ENCODE measurements around the gene CNPPD1. TPM values are rescaled to one million over a fixed set of nuclear protein-coding genes. Genes with fewer than 3 reads are reported as not detected.

Gene CNPPD1
- total RNA-seq, 4 donors from 2014 or later = 35.9 to 55.5 (median 44.2) TPM

GRCh38 chr2:219207134-219207883 lies 30.6 kb upstream of the CNPPD1 start:
- TF ChIP-seq CTCF (IDR thresholded peaks at IDR 0.05; ENCODE audit: low read depth) = no peak

GRCh38 chr2:219206328-219207133 lies 29.8 kb upstream of the CNPPD1 start, which contains the start of gene ZFAND2B:
ZFAND2B (plus strand) TSS chr2:219206782; CDS start chr2:219206988, 206 bp downstream.
- no peak for TF ChIP-seq CTCF (IDR thresholded peaks at IDR 0.05; ENCODE audit: low read depth)

GRCh38 chr2:219205981-219206327 lies 29.2 kb upstream of the CNPPD1 start:
- no peak for TF ChIP-seq CTCF (IDR thresholded peaks at IDR 0.05; ENCODE audit: low read depth)

- no peak for TF ChIP-seq CTCF (IDR thresholded peaks at IDR 0.05; ENCODE audit: low read depth)
Observed at GRCh38 chr2:219205165-219205538, 28.4 kb upstream of the CNPPD1 start.

- no peak for TF ChIP-seq CTCF (IDR thresholded peaks at IDR 0.05; ENCODE audit: low read depth)
Observed at GRCh38 chr2:219204425-219205164, 27.9 kb upstream of the CNPPD1 start.

GRCh38 chr2:219199470-219200211 lies 22.9 kb upstream of the CNPPD1 start:
- no peak for TF ChIP-seq CTCF (IDR thresholded peaks at IDR 0.05; ENCODE audit: low read depth)
